ENCODE data around the gene CIC. TPM values are rescaled to one million over a fixed set of nuclear protein-coding genes. Genes with fewer than 3 reads are reported as not detected.

The CIC gene
- total and polyA plus RNA-seq, 10 of the 15 experiments (the other 5 are each of a cell fraction or from before 2014, with no cell fraction given) = 0.18 to 50.6 (median 7.1) TPM

DNA sequence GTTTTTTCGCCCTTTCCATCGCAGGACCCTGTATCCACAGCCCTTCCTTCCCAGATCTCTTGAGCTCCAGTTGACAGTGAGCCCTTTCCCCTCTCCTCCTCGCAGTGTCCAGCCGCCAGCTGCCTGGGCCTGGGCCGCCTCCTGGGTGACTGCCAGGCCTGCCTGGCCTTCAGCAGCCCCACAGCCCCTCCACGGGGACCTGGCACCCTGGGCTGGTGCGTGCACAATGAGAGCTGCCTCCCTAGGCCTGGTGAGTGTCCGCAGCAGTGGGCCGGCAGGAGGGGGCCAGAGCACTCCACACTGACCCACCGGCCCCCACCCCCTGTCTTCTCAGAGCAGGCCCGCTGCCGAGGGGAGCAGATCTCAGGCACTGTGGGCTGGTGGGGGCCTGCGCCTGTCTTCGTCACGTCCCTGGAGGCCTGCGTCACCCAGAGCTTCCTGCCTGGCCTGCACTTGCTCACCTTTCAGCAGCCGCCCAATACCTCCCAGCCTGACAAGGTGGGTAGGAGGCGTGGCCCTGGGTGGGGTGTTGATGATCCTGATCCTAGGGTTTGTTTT lies 75.4 kb downstream of the CIC start:
- H2AFZ ChIP-seq (ENCODE audit: control insufficient read depth, low read depth, low read length) = no peak overlapping the region
- no peak overlapping the region for H3K27ac ChIP-seq (ENCODE audit: control insufficient read depth, insufficient read depth)
- no peak overlapping the region for H3K4me3 ChIP-seq
- no TSS peak for BruUV-seq (replicated peaks)
- no peak for DNase-seq (ENCODE audit: low read depth, low spot score)
- SMC1A ChIA-PET (ENCODE audit: uncharacterized antibody, unreplicated experiment) = interaction anchor here (0.8 kb wide), 1 partner anchor 10 kb away, joined by 3 read pairs; no protein-coding TSS in a partner anchor
- H3K9me3 ChIP-seq (replicated peaks; ENCODE audit: control insufficient read depth, insufficient read depth, low read length) = no peaks in the 10 kb centered on the region
- no peak overlapping the region for H3K9ac ChIP-seq (ENCODE audit: control insufficient read depth, insufficient read depth, low read length)
- FAIRE-seq = no peak
- no peaks in the 10 kb centered on the region; a peak in 3 of 4 replicates for H3K36me3 ChIP-seq (ENCODE audit: control insufficient read depth in 2 of 2, insufficient read depth in 2 of 2, low read length in 1 of 2)
- CTCF ChIA-PET = no interaction called here
- in situ Hi-C loops (cut with MboI) = no loop called here
- ATAC-seq = no peak
- TF ChIP-seq SMC3 (IDR thresholded peaks at IDR 0.05; ENCODE audit: borderline replicate concordance, low read length) = no peak
- TF ChIP-seq JUND (IDR thresholded peaks at IDR 0.05; ENCODE audit: low read depth, low read length) = no peak
- no peak for TF ChIP-seq EP300 (IDR thresholded peaks at IDR 0.05; ENCODE audit: borderline replicate concordance in 1 of 2, control insufficient read depth in 1 of 2, low read depth in 2 of 2, low read length in 2 of 2)
- H4K20me1 ChIP-seq (ENCODE audit: control insufficient read depth, insufficient read depth) = no peaks in the 10 kb centered on the region
- H3K79me2 ChIP-seq (ENCODE audit: control insufficient read depth, insufficient read depth, low read length) = no peaks in the 10 kb centered on the region
- RAD21 ChIA-PET (ENCODE audit: unreplicated experiment) = no interaction called here
- 81% methylated on average over 18 of the region's 18 CpGs for WGBS (ENCODE audit: insufficient coverage, insufficient replicate concordance, low lambda C conversion rate, missing lambda C conversion rate)
- H3K27me3 ChIP-seq (replicated peaks in 1 of 2; ENCODE audit: control insufficient read depth in 2 of 2, insufficient read depth in 2 of 2, low read length in 1 of 2) = no peaks in the 10 kb centered on the region
- POLR2A ChIA-PET = no interaction called here
- intact Hi-C loops (cut with micrococcal nuclease; ENCODE audit: unreplicated experiment) = no loop called here
- H3K4me1 ChIP-seq (ENCODE audit: control insufficient read depth, insufficient read depth, low read length) = no peaks in the 10 kb centered on the region
- H3K4me2 ChIP-seq (ENCODE audit: control insufficient read depth, insufficient read depth) = no peak overlapping the region

Other genes with a start within 250 kb of the CIC start
Only the 7 nearest of the 14 such genes appear.
- 17.6 and 22.1 TPM in 2 replicates for gene DEDD2, start 51.6 kb upstream of the CIC start, total RNA-seq (2014; rRNA removed)
- 9.5 and 9.6 TPM in 2 replicates for gene DEDD2, start 51.6 kb upstream of the CIC start, total RNA-seq (2014; rRNA removed; fragmentation: Illumina TruSeq; extraction: Trizol)
- 15.3 and 18.2 TPM in 2 replicates for gene DEDD2, start 51.6 kb upstream of the CIC start, total RNA-seq (2021)
- 10.1 and 20.0 TPM in 2 replicates for gene DEDD2, start 51.6 kb upstream of the CIC start, polyA plus RNA-seq (2011; rRNA removed)
- gene DEDD2, start 51.6 kb upstream of the CIC start, polyA plus RNA-seq (2014; fragmentation: Illumina TruSeq; extraction: Trizol) = 5.1 and 12.5 TPM in 2 replicates
- 1 to 10 TPM; 2.5 to 3.1 TPM for gene DEDD2, start 51.6 kb upstream of the CIC start, polyA plus RNA-seq (2014; fragmentation: Nextera tagmentation; extraction: Ambion mirVana)
- 24.0 and 28.6 TPM in 2 replicates for gene DEDD2, start 51.6 kb upstream of the CIC start, polyA plus RNA-seq (2014; rRNA removed)
- gene DEDD2, start 51.6 kb upstream of the CIC start, polyA plus RNA-seq (2016; fragmentation: Nextera tagmentation; extraction: Ambion mirVana) = 10 to 100 TPM; 22.0 to 24.7 TPM
- 8.3 and 9.6 TPM in 2 replicates for gene ZNF526, start 48.9 kb upstream of the CIC start, total RNA-seq (2014; rRNA removed)
- 5.3 and 5.4 TPM in 2 replicates for gene ZNF526, start 48.9 kb upstream of the CIC start, total RNA-seq (2014; rRNA removed; fragmentation: Illumina TruSeq; extraction: Trizol)
- 14.7 and 18.3 TPM in 2 replicates for gene ZNF526, start 48.9 kb upstream of the CIC start, total RNA-seq (2021)
- 2.1 and 4.2 TPM in 2 replicates for gene ZNF526, start 48.9 kb upstream of the CIC start, polyA plus RNA-seq (2011; rRNA removed)
- 2.4 and 4.2 TPM in 2 replicates for gene ZNF526, start 48.9 kb upstream of the CIC start, polyA plus RNA-seq (2014; fragmentation: Illumina TruSeq; extraction: Trizol)
- gene ZNF526, start 48.9 kb upstream of the CIC start, polyA plus RNA-seq (2014; fragmentation: Nextera tagmentation; extraction: Ambion mirVana) = 1 to 10 TPM; 1.8 to 2.0 TPM
- 5.6 and 7.2 TPM in 2 replicates for gene ZNF526, start 48.9 kb upstream of the CIC start, polyA plus RNA-seq (2014; rRNA removed)
- gene ZNF526, start 48.9 kb upstream of the CIC start, polyA plus RNA-seq (2016; fragmentation: Nextera tagmentation; extraction: Ambion mirVana) = 10 to 100 TPM; 12.8 to 13.3 TPM
- gene GSK3A, start 26.6 kb upstream of the CIC start, total RNA-seq (2014; rRNA removed) = 11.5 and 15.0 TPM in 2 replicates
- gene GSK3A, start 26.6 kb upstream of the CIC start, total RNA-seq (2014; rRNA removed; fragmentation: Illumina TruSeq; extraction: Trizol) = 15.3 and 15.8 TPM in 2 replicates
- gene GSK3A, start 26.6 kb upstream of the CIC start, total RNA-seq (2021) = 35.6 and 38.6 TPM in 2 replicates
- gene GSK3A, start 26.6 kb upstream of the CIC start, polyA plus RNA-seq (2011; rRNA removed) = 17.5 and 41.3 TPM in 2 replicates
- gene GSK3A, start 26.6 kb upstream of the CIC start, polyA plus RNA-seq (2014; fragmentation: Illumina TruSeq; extraction: Trizol) = 35.2 and 47.9 TPM in 2 replicates
- gene GSK3A, start 26.6 kb upstream of the CIC start, polyA plus RNA-seq (2014; fragmentation: Nextera tagmentation; extraction: Ambion mirVana) = 1 to 10 TPM in 1 of 2 experiments, under 1 TPM in 1; 1.00 to 1.2 TPM
- 40.9 and 48.8 TPM in 2 replicates for gene GSK3A, start 26.6 kb upstream of the CIC start, polyA plus RNA-seq (2014; rRNA removed)
- 10 to 100 TPM in 1 of 2 experiments, 1 to 10 TPM in 1; 3.8 to 11.4 TPM for gene GSK3A, start 26.6 kb upstream of the CIC start, polyA plus RNA-seq (2016; fragmentation: Nextera tagmentation; extraction: Ambion mirVana)
- 15.9 and 22.2 TPM in 2 replicates for gene ERF, start 14.1 kb upstream of the CIC start, total RNA-seq (2014; rRNA removed)
- 12.1 and 12.8 TPM in 2 replicates for gene ERF, start 14.1 kb upstream of the CIC start, total RNA-seq (2014; rRNA removed; fragmentation: Illumina TruSeq; extraction: Trizol)
- gene ERF, start 14.1 kb upstream of the CIC start, total RNA-seq (2021) = 51.8 and 56.3 TPM in 2 replicates
- gene ERF, start 14.1 kb upstream of the CIC start, polyA plus RNA-seq (2011; rRNA removed) = 15.1 and 34.5 TPM in 2 replicates
- 4.9 and 17.8 TPM in 2 replicates for gene ERF, start 14.1 kb upstream of the CIC start, polyA plus RNA-seq (2014; fragmentation: Illumina TruSeq; extraction: Trizol)
- under 1 TPM; 0.02 to 0.04 TPM for gene ERF, start 14.1 kb upstream of the CIC start, polyA plus RNA-seq (2014; fragmentation: Nextera tagmentation; extraction: Ambion mirVana)
- 33.0 and 40.2 TPM in 2 replicates for gene ERF, start 14.1 kb upstream of the CIC start, polyA plus RNA-seq (2014; rRNA removed)
- gene ERF, start 14.1 kb upstream of the CIC start, polyA plus RNA-seq (2016; fragmentation: Nextera tagmentation; extraction: Ambion mirVana) = 1 to 10 TPM; 8.3 to 8.9 TPM
- 0.73 and 0.82 TPM in 2 replicates for gene PRR19, start 32.9 kb downstream of the CIC start, total RNA-seq (2014; rRNA removed)
- gene PRR19, start 32.9 kb downstream of the CIC start, total RNA-seq (2014; rRNA removed; fragmentation: Illumina TruSeq; extraction: Trizol) = 0.18 and 0.31 TPM in 2 replicates
- gene PRR19, start 32.9 kb downstream of the CIC start, total RNA-seq (2021) = 0.80 and 1.4 TPM in 2 replicates
- 0.15 TPM in 1 of 2 replicates, not detected in the other for gene PRR19, start 32.9 kb downstream of the CIC start, polyA plus RNA-seq (2011; rRNA removed)
- 0.11 and 0.43 TPM in 2 replicates for gene PRR19, start 32.9 kb downstream of the CIC start, polyA plus RNA-seq (2014; fragmentation: Illumina TruSeq; extraction: Trizol)
- under 1 TPM in 1 of 2 experiments, not detected in 1; 0.09 TPM for gene PRR19, start 32.9 kb downstream of the CIC start, polyA plus RNA-seq (2014; fragmentation: Nextera tagmentation; extraction: Ambion mirVana)
- gene PRR19, start 32.9 kb downstream of the CIC start, polyA plus RNA-seq (2014; rRNA removed) = 0.81 and 1.7 TPM in 2 replicates
- gene PRR19, start 32.9 kb downstream of the CIC start, polyA plus RNA-seq (2016; fragmentation: Nextera tagmentation; extraction: Ambion mirVana) = 1 to 10 TPM; 1.1 to 1.7 TPM
- 57.7 and 78.6 TPM in 2 replicates for gene PAFAH1B3, start 33.4 kb downstream of the CIC start, total RNA-seq (2014; rRNA removed)
- gene PAFAH1B3, start 33.4 kb downstream of the CIC start, total RNA-seq (2014; rRNA removed; fragmentation: Illumina TruSeq; extraction: Trizol) = 32.0 and 41.3 TPM in 2 replicates
- 68.8 and 72.9 TPM in 2 replicates for gene PAFAH1B3, start 33.4 kb downstream of the CIC start, total RNA-seq (2021)
- 8.8 and 30.5 TPM in 2 replicates for gene PAFAH1B3, start 33.4 kb downstream of the CIC start, polyA plus RNA-seq (2011; rRNA removed)
- 15.2 and 46.6 TPM in 2 replicates for gene PAFAH1B3, start 33.4 kb downstream of the CIC start, polyA plus RNA-seq (2014; fragmentation: Illumina TruSeq; extraction: Trizol)
- 10 to 100 TPM in 1 of 2 experiments, 1 to 10 TPM in 1; 6.2 to 23.1 TPM for gene PAFAH1B3, start 33.4 kb downstream of the CIC start, polyA plus RNA-seq (2014; fragmentation: Nextera tagmentation; extraction: Ambion mirVana)
- gene PAFAH1B3, start 33.4 kb downstream of the CIC start, polyA plus RNA-seq (2014; rRNA removed) = 56.1 and 66.2 TPM in 2 replicates
- 10 to 100 TPM; 77.7 to 79.6 TPM for gene PAFAH1B3, start 33.4 kb downstream of the CIC start, polyA plus RNA-seq (2016; fragmentation: Nextera tagmentation; extraction: Ambion mirVana)
- gene TMEM145, start 44.1 kb downstream of the CIC start, total RNA-seq (2014; rRNA removed) = 0.11 TPM in 1 of 2 replicates, not detected in the other
- gene TMEM145, start 44.1 kb downstream of the CIC start, total RNA-seq (2014; rRNA removed; fragmentation: Illumina TruSeq; extraction: Trizol) = 0.04 and 0.09 TPM in 2 replicates
- 0.48 and 0.97 TPM in 2 replicates for gene TMEM145, start 44.1 kb downstream of the CIC start, total RNA-seq (2021)
- gene TMEM145, start 44.1 kb downstream of the CIC start, polyA plus RNA-seq (2011; rRNA removed) = 0.09 and 0.45 TPM in 2 replicates
- gene TMEM145, start 44.1 kb downstream of the CIC start, polyA plus RNA-seq (2014; fragmentation: Illumina TruSeq; extraction: Trizol) = 0.09 and 0.14 TPM in 2 replicates
- not detected for gene TMEM145, start 44.1 kb downstream of the CIC start, polyA plus RNA-seq (2014; fragmentation: Nextera tagmentation; extraction: Ambion mirVana)
- gene TMEM145, start 44.1 kb downstream of the CIC start, polyA plus RNA-seq (2014; rRNA removed) = 0.20 and 1.0 TPM in 2 replicates
- gene TMEM145, start 44.1 kb downstream of the CIC start, polyA plus RNA-seq (2016; fragmentation: Nextera tagmentation; extraction: Ambion mirVana) = not detected

All from GM12878 (cell line).